K562 (cell line): Measurements from ENCODE around the gene SLC16A2.

Experiments used
- ARHGAP35 ChIP-seq: fragments of 450-650 bp; IDR thresholded peaks from 2 replicates; pipeline ENCODE4 v1.6.1; 2018; ENCODE audit not compliant: partially characterized antibody
- HMGXB4 ChIP-seq: sonication (generic); formaldehyde crosslinking; IDR thresholded peaks from 2 replicates; pipeline ENCODE4 v1.8.1; 2023; ENCODE audit warnings: mild to moderate bottlenecking, missing genetic modification reagents
- MAX ChIP-seq: sonication (generic); formaldehyde crosslinking; IDR thresholded peaks from 2 replicates; pipeline ENCODE4 v1.9.0; 2022; ENCODE audit warnings: mild to moderate bottlenecking, missing genetic modification reagents
- MYC ChIP-seq, 2 experiments: fragments of 250-450 bp in 1 of 2; sonication (Bioruptor Pico) in 1 of 2; IDR thresholded peaks; 2 replicates each; pipeline versions ENCODE4 v1.5.1 to v1.6.1; 2012 to 2021; ENCODE audit warnings: low read depth in 2 of 2, borderline replicate concordance in 1 of 2, improper control_type of control experiment in 1 of 2, low read length in 1 of 2, mild to moderate bottlenecking in 1 of 2, moderate library complexity in 1 of 2
- ZNF224 ChIP-seq: sonication (generic); formaldehyde crosslinking; IDR thresholded peaks from 2 replicates; pipeline ENCODE4 v1.8.0; 2022; ENCODE audit warnings: mild to moderate bottlenecking, missing genetic modification reagents
- ZNF592 ChIP-seq: fragments of 450-650 bp; IDR thresholded peaks from 2 replicates; pipeline ENCODE4 v1.6.1; 2017; ENCODE audit warnings: antibody characterized with exemption, mild to moderate bottlenecking

- TF ChIP-seq MYC (IDR thresholded peaks at IDR 0.05; ENCODE audit: low read depth, low read length): no peak
- TF ChIP-seq MYC (CRISPR knock-in tag; IDR thresholded peaks at IDR 0.05; ENCODE audit: borderline replicate concordance, low read depth): no peak
- TF ChIP-seq ZNF592: no peak
- TF ChIP-seq MAX (CRISPR knock-in tag): no peak
- TF ChIP-seq HMGXB4 (CRISPR knock-in tag): no peak
- no peak for TF ChIP-seq ARHGAP35
- no peak for TF ChIP-seq ZNF224 (CRISPR knock-in tag)
Measured at GRCh38 chrX:74395556-74395955, 25.7 kb upstream of the SLC16A2 start.
